AG04450 (cell line): ENCODE measurements around the gene FOXR1. TPM values are rescaled to one million over a fixed set of nuclear protein-coding genes. Genes with fewer than 3 reads are reported as not detected.
"Not testable (repeated sequence)": the region's sequence is repeated elsewhere in the genome, so short reads cannot be mapped to it uniquely, and the experiment has no call there.

Source experiments
- CTCF ChIA-PET: fragments of 300-600, 350-600 bp; formaldehyde crosslinking; extraction: SDS; loops from one replicate; lab custom pipeline; 2022; ENCODE audit warnings: antibody characterized with exemption, inconsistent platforms; lab: Charles Lee
- POLR2A ChIA-PET: fragments of 350-600 bp; formaldehyde crosslinking; extraction: SDS; loops from one replicate; lab custom pipeline; 2021; ENCODE audit warnings: antibody characterized with exemption, inconsistent platforms; lab: Yijun Ruan, JAX
- DNase-seq: peaks from one replicate; pipeline ENCODE4 v3.0.0-alpha.2; 2011; ENCODE audit warnings: low read depth, low spot score
- H3K27ac ChIP-seq: one replicate; pipeline ENCODE4 v1.5.1; 2012; ENCODE audit warnings: low read depth, low read length, control low read depth
- H3K27me3 ChIP-seq: one replicate; pipeline ENCODE4 v1.6.0; 2012; ENCODE audit warnings: low read length; ENCODE audit not compliant: control insufficient read depth, insufficient read depth
- H3K4me3 ChIP-seq: 2 replicates; pipeline ENCODE4 v1.5.1; 2011; ENCODE audit warnings: mild to moderate bottlenecking, low read depth, low read length, control low read depth
- H3K9me3 ChIP-seq: 2 replicates; pipeline ENCODE4 v1.5.1; 2012; ENCODE audit warnings: low read length; ENCODE audit not compliant: control insufficient read depth, insufficient read depth
- CTCF ChIP-seq: IDR thresholded peaks from 2 replicates; pipeline ENCODE4 v1.5.1; 2011; ENCODE audit warnings: low read depth, low read length, control low read depth, inconsistent platforms
- polyA plus RNA-seq: library from polyadenylated mRNA; depleted of rRNA; stranded (reverse); fragments of >200 nt; gene quantifications from 2 replicates; pipeline ENCODE4 v1.2.3, GENCODE V29; 2011

The FOXR1 gene
- polyA plus RNA-seq, 1 experiment = not detected

- H3K27me3 ChIP-seq = no peaks in the 10 kb centered on the region
- no peak overlapping the region for H3K27ac ChIP-seq
- ChIA-PET CTCF (interaction anchor here (1.0 to 1.8 kb wide), 3 partner anchors 16 to 325 kb away, joined by 3 to 7 read pairs (median 4); no protein-coding TSS in a partner anchor), POLR2A (interaction anchor here (0.6 to 1.2 kb wide), 3 partner anchors 70 to 323 kb away, joined by 4 to 11 read pairs (median 5); no protein-coding TSS in a partner anchor)
- no peaks in the 10 kb centered on the region for H3K9me3 ChIP-seq
- TF ChIP-seq CTCF = no peak; the same call in 1 of the 2 replicates
- DNase-seq = no peak
- H3K4me3 ChIP-seq = no peak overlapping the region
Measured at GRCh38 chr11:119015054-119015611, 43.6 kb downstream of the FOXR1 start.

GRCh38 chr11:119016216-119017009 is 44.9 kb downstream of the FOXR1 start:
- no peaks in the 10 kb centered on the region for H3K27me3 ChIP-seq
- CTCF ChIA-PET = interaction anchor here (0.6 to 1.8 kb wide), 4 partner anchors 15 to 327 kb away, joined by 3 to 7 read pairs (median 4); no protein-coding TSS in a partner anchor
- no peaks in the 10 kb centered on the region for H3K9me3 ChIP-seq
- no peak for TF ChIP-seq CTCF
- POLR2A ChIA-PET = interaction anchor here (1.2 kb wide), 1 partner anchor 322 kb away, joined by 4 read pairs; no protein-coding TSS in a partner anchor
- DNase-seq = no peak
- peak overlapping the region; percentile 21 for H3K27ac ChIP-seq
- peak overlapping the region; percentile 99; the same call in 1 of the 2 replicates for H3K4me3 ChIP-seq

- DNase-seq, H3K27ac ChIP-seq, H3K27me3 ChIP-seq, H3K9me3 ChIP-seq: not testable (repeated sequence)
- peak overlapping the region; percentile 99 for H3K4me3 ChIP-seq
- CTCF ChIA-PET = interaction anchor here (0.6 kb wide), 2 partner anchors 87 to 159 kb away, joined by 3 read pairs; no protein-coding TSS in a partner anchor
- POLR2A ChIA-PET = interaction anchor here (0.7 kb wide), 1 partner anchor 41 kb away, joined by 3 read pairs; no protein-coding TSS in a partner anchor
Measured at GRCh38 chr11:119017377-119017776, 45.8 kb downstream of the FOXR1 start.

GRCh38 chr11:119018074-119018938 is 46.7 kb downstream of the FOXR1 start, which contains the start of the genes RPS25 and TRAPPC4:
Gene RPS25, minus strand, starts transcription at chr11:119018343. Its CDS starts 59 bp downstream, at chr11:119018284.
Gene TRAPPC4, plus strand, starts transcription at chr11:119018766. Its CDS starts 30 bp downstream, at chr11:119018796.
- peak; percentile 84 for DNase-seq
- no peak for TF ChIP-seq CTCF
- peak within 1 kb of the TSS; percentile 87 for H3K27ac ChIP-seq
- ChIA-PET POLR2A (interaction anchor here (0.6 to 2.1 kb wide), 8 partner anchors 12 to 349 kb away, joined by 3 to 9 read pairs (median 4); partner anchors contain the start of genes HMBS and HYOU1), CTCF (interaction anchor here (2.0 kb wide), 1 partner anchor 13 kb away, joined by 17 read pairs; the partner anchor contains the start of gene SLC37A4)
- H3K9me3 ChIP-seq = no peaks in the 10 kb centered on the region
- H3K27me3 ChIP-seq = no peaks in the 10 kb centered on the region
- peak within 1 kb of the TSS; percentile 99 for H3K4me3 ChIP-seq
